Activated naive CD8-positive, alpha-beta T cell treated with anti-CD3 and anti-CD28 coated beads, Interleukin-2, amount 10 ng/mL, durations not matched to agents 7 days and 5 days (primary cell): ENCODE measurements around the gene CDIPT. TPM values are rescaled to one million over a fixed set of nuclear protein-coding genes. Genes with fewer than 3 reads are reported as not detected.

Source experiments
- ATAC-seq: fragments of 150-1000 bp; cut with Tn5 transposase; one replicate; pipeline ENCODE4 v1.10.0; 2021; ENCODE audit warnings: low read depth, moderate library complexity
- POLR2A ChIA-PET: fragments of 350-600 bp; sonication (Branson Sonifier 250); formaldehyde crosslinking; loops from one replicate; lab custom pipeline; 2021; ENCODE audit warnings: antibody characterized with exemption; lab: Charles Lee
- DNase-seq: peaks from one replicate; pipeline ENCODE4 v3.0.0; 2021
- H3K27ac Mint-ChIP-seq: one replicate; pipeline ENCODE4 v1.8.0; 2022; ENCODE audit warnings: mild to moderate bottlenecking, mixed read lengths
- H3K27me3 Mint-ChIP-seq: one replicate; pipeline ENCODE4 v1.8.0; 2022; ENCODE audit warnings: mild to moderate bottlenecking, moderate library complexity, mixed read lengths
- H3K36me3 Mint-ChIP-seq: one replicate; pipeline ENCODE4 v1.8.0; 2021; ENCODE audit warnings: mild to moderate bottlenecking, mixed read lengths
- H3K4me1 Mint-ChIP-seq: one replicate; pipeline ENCODE4 v1.8.0; 2021; ENCODE audit warnings: mixed read lengths
- H3K4me3 Mint-ChIP-seq: one replicate; pipeline ENCODE4 v1.8.0; 2022; ENCODE audit warnings: mild to moderate bottlenecking, moderate library complexity, mixed read lengths
- H3K9me3 Mint-ChIP-seq: one replicate; pipeline ENCODE4 v1.8.0; 2021; ENCODE audit warnings: mixed read lengths
- total RNA-seq, 2 experiments: library from RNA; stranded (reverse); gene quantifications; one replicate each; pipeline ENCODE4 v1.2.3, GENCODE V29; 2021

Gene CDIPT
- total RNA-seq, 2 experiments from 2014 or later: 65.0 to 74.7 TPM

DNA sequence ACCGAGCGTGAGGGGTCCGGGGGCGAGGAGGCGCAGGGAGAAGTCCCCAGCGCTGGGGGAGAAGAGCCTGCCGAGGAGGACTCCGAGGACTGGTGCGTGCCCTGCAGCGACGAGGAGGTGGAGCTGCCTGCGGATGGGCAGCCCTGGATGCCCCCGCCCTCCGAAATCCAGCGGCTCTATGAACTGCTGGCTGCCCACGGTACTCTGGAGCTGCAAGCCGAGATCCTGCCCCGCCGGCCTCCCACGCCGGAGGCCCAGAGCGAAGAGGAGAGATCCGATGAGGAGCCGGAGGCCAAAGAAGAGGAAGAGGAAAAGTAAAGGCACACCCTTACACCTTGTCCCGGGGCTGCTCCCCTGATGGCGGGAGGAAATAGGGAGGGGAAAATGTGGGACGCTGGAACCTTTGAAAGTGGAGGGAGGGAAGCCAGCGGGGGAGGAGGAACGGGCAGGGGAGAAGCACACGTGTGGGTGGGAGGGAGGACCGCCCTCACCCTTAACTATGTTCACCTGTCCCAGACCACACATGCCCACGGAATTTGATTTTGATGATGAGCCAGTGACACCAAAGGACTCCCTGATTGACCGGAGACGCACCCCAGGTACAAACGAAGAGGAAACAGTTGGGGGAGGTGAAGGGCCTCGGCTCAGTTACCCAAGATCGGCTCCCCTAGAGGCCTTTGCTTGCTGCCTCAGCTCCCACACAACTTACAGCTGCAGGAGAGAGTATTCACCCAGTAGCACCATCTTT lies 46.2 kb downstream of the CDIPT start:
- peaks cover 12% of the 10 kb centered on the region for H3K27me3 Mint-ChIP-seq
- H3K9me3 Mint-ChIP-seq: no peaks in the 10 kb centered on the region
- peak; percentile 79 for DNase-seq
- H3K27ac Mint-ChIP-seq: peak overlapping the region; percentile 96
- H3K4me1 Mint-ChIP-seq: peaks cover 35% of the 10 kb centered on the region
- POLR2A ChIA-PET: interaction anchor here (0.6 to 4.3 kb wide), 13 partner anchors 10 to 126 kb away, joined by 3 to 82 read pairs (median 5); partner anchors contain the start of genes KIF22 and MAZ
- peak; percentile 46 for ATAC-seq
- peak overlapping the region; percentile 93 for H3K4me3 Mint-ChIP-seq
- H3K36me3 Mint-ChIP-seq: peaks cover 24% of the 10 kb centered on the region

DNA sequence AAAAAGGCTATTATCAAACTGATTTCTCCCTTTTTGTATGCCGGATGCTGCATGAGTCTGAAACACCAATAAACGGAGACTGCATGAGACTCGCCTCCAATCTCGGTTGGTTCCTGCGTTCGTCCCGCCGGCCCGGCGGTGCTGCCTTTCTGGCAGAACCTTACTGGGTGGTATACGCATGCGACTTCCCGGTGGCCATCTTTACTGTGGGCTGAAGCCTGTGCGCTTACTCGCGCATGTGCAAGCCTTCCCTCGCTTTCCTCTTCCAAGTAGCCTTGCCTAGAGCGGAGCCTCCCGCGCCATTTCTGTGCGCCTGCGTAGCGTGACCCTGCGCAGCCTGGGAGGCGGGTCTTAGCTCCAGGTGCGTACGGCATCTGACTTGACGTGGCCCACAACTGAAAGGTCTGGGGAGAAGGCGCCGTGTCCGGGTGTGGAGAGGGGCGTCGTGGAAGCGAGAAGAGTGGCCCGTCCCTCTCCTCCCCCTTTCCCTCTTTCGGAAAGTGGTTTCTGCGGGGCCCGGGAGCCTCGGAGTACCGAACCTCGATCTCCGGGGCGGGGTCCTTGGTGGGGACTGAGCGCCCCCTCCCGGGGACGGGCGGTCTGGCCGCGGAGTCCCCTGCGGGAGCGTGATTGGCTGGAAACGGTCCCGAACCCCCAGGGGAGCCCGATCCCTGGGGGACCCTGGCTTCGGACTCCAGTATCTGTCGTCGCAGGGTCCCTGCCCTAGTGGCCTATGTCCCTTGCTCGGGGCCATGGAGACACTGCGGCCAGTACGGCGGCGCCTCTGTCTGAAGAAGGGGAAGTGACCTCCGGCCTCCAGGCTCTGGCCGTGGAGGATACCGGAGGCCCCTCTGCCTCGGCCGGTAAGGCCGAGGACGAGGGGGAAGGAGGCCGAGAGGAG lies 47.0 kb downstream of the CDIPT start, which contains the start of gene PAGR1:
TSS of gene PAGR1 (plus strand) at position 360 of the 901 bp plus-strand sequence. CDS start at position 734, 374 bp downstream.
- H3K36me3 Mint-ChIP-seq: peaks cover 28% of the 10 kb centered on the region
- H3K27me3 Mint-ChIP-seq: peaks cover 12% of the 10 kb centered on the region
- no peaks in the 10 kb centered on the region for H3K9me3 Mint-ChIP-seq
- peak within 1 kb of the TSS; percentile 96 for H3K27ac Mint-ChIP-seq
- peaks cover 39% of the 10 kb centered on the region for H3K4me1 Mint-ChIP-seq
- POLR2A ChIA-PET: interaction anchor here (0.5 to 4.3 kb wide), 23 partner anchors 9 to 263 kb away, joined by 3 to 82 read pairs (median 4); partner anchors contain the start of genes KIF22, MAZ and QPRT
- peak within 1 kb of the TSS; percentile 93 for H3K4me3 Mint-ChIP-seq
- ATAC-seq (peak; percentile 78), DNase-seq (peak; percentile 96)

GRCh38 chr16:29815032-29815721 lies 47.8 kb downstream of the CDIPT start:
- POLR2A ChIA-PET: interaction anchor here (0.5 to 4.3 kb wide), 17 partner anchors 8 to 263 kb away, joined by 3 to 82 read pairs (median 3); partner anchors contain the start of genes KIF22, MAZ and QPRT
- DNase-seq (peak; percentile 56), ATAC-seq (no peak)
- Mint-ChIP-seq H3K27ac (peak overlapping the region; percentile 96), H3K4me3 (peak overlapping the region; percentile 93), H3K9me3 (no peaks in the 10 kb centered on the region), H3K4me1 (peaks cover 47% of the 10 kb centered on the region), H3K27me3 (peaks cover 12% of the 10 kb centered on the region), H3K36me3 (peaks cover 32% of the 10 kb centered on the region)

DNA sequence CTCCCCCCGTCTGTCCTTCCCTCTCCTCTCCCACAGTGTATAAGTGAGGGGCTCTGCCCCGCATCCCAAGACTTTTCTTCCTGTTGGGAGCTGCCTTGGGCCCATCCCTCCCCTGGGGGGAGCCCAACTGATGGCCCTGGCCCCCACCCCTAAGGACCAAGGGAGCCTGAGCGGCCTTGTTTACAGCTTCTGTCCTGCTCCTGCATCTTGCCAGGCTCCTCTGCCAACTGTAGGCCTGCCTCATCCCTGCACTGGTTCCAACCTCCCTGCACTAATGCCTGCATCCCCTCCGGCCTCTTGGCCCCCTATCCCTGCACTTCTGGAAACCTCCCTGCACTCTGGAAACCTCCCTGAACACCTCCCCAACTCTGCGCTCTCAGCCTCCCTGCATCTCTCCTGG lies 48.4 kb downstream of the CDIPT start:
- no peak for ATAC-seq
- POLR2A ChIA-PET: no interaction called here
- Mint-ChIP-seq H3K9me3 (no peaks in the 10 kb centered on the region), H3K36me3 (peaks cover 34% of the 10 kb centered on the region), H3K27me3 (peaks cover 12% of the 10 kb centered on the region), H3K27ac (peak overlapping the region; percentile 96), H3K4me3 (peak overlapping the region; percentile 93), H3K4me1 (peaks cover 45% of the 10 kb centered on the region)
- no peak for DNase-seq

DNA sequence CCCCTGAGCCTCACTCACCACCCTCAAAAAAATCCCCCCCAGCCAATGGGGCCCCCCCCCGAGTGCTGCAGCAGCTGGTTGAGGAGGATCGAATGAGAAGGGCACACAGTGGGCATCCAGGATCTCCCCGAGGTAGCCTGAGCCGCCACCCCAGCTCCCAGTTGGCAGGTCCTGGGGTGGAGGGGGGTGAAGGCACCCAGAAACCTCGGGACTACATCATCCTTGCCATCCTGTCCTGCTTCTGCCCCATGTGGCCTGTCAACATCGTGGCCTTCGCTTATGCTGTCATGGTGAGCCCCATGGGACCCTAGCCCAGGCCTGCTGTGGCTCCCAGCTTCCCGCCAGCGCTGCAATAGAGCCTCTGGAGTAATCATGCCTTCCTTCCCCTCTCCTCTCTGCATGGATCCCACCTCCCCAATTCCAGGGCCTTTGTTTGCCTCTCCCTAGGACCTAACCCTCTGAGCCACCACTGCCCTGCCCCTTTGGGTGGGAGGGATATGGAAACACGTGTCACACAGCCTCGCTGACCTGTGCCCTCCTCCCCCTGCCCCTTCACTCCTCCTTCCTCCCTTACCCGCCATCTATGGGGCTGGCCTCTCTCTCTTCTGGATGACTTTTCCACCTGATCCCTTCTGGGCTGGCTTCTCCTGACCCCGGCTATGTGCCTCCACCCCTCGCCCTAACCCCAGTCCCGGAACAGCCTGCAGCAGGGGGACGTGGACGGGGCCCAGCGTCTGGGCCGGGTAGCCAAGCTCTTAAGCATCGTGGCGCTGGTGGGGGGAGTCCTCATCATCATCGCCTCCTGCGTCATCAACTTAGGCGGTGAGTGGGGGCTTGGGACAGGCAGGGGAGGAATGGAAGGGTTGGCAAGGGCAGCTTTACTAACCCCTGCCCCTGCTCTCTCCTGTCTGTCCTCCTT lies 49.1 kb downstream of the CDIPT start:
- no peak for DNase-seq
- Mint-ChIP-seq H3K4me3 (no peak overlapping the region), H3K27ac (no peak overlapping the region), H3K27me3 (peaks cover 12% of the 10 kb centered on the region), H3K36me3 (peaks cover 31% of the 10 kb centered on the region), H3K9me3 (no peaks in the 10 kb centered on the region), H3K4me1 (peaks cover 43% of the 10 kb centered on the region)
- ATAC-seq: no peak
- POLR2A ChIA-PET: no interaction called here

DNA sequence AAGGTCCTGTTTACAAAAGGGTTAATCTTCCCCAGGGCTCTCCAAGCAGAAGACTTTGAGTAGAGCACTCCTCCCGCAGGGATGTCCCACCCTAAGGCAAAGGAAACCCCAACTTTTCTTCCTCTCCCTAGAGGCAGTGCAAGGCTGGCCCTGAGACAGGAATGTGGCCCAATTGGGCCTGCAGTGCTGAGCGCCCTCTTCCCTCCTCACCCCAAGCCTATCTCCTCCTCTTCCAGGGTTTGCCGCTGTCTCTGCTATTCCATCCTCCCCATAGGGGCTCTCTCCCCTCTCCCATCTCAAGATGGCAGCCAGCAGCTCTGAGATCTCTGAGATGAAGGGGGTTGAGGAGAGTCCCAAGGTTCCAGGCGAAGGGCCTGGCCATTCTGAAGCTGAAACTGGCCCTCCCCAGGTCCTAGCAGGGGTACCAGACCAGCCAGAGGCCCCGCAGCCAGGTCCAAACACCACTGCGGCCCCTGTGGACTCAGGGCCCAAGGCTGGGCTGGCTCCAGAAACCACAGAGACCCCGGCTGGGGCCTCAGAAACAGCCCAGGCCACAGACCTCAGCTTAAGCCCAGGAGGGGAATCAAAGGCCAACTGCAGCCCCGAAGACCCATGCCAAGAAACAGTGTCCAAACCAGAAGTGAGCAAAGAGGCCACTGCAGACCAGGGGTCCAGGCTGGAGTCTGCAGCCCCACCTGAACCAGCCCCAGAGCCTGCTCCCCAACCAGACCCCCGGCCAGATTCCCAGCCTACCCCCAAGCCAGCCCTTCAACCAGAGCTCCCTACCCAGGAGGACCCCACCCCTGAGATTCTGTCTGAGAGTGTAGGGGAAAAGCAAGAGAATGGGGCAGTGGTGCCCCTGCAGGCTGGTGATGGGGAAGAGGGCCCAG lies 50.0 kb downstream of the CDIPT start:
- no peak for ATAC-seq
- Mint-ChIP-seq H3K36me3 (peaks cover 31% of the 10 kb centered on the region), H3K4me3 (peak overlapping the region; percentile 95), H3K27ac (no peak overlapping the region), H3K9me3 (no peaks in the 10 kb centered on the region), H3K4me1 (peaks cover 40% of the 10 kb centered on the region), H3K27me3 (peaks cover 12% of the 10 kb centered on the region)
- POLR2A ChIA-PET: interaction anchor here (1.0 to 1.1 kb wide), 2 partner anchors 9 to 42 kb away, joined by 3 to 4 read pairs; no protein-coding TSS in a partner anchor
- DNase-seq: no peak

- Mint-ChIP-seq H3K36me3 (peaks cover 34% of the 10 kb centered on the region), H3K4me1 (peaks cover 39% of the 10 kb centered on the region), H3K27me3 (peaks cover 12% of the 10 kb centered on the region), H3K27ac (peak within 1 kb of the TSS; percentile 77), H3K4me3 (peak within 1 kb of the TSS; percentile 95), H3K9me3 (no peaks in the 10 kb centered on the region)
- ATAC-seq: no peak
- DNase-seq: peak; percentile 60
- POLR2A ChIA-PET: interaction anchor here (0.8 to 3.2 kb wide), 4 partner anchors 8 to 43 kb away, joined by 3 to 16 read pairs (median 5); partner anchors contain the start of gene KIF22
Observed at GRCh38 chr16:29811896-29812665, 50.9 kb downstream of the CDIPT start, which contains the start of gene PRRT2. PRRT2 (plus strand) TSS chr16:29812193; CDS start chr16:29813055, 862 bp downstream.

- ATAC-seq: peak; percentile 23
- H3K27me3 Mint-ChIP-seq: peaks cover 12% of the 10 kb centered on the region
- DNase-seq: peak; percentile 78
- peaks cover 38% of the 10 kb centered on the region for H3K4me1 Mint-ChIP-seq
- H3K9me3 Mint-ChIP-seq: no peaks in the 10 kb centered on the region
- H3K4me3 Mint-ChIP-seq: peak overlapping the region; percentile 95
- peak overlapping the region; percentile 77 for H3K27ac Mint-ChIP-seq
- POLR2A ChIA-PET: interaction anchor here (0.8 to 3.2 kb wide), 2 partner anchors 11 to 21 kb away, joined by 6 to 16 read pairs; partner anchors contain the start of gene KIF22
- H3K36me3 Mint-ChIP-seq: peaks cover 33% of the 10 kb centered on the region
Observed at GRCh38 chr16:29811170-29811895, 51.7 kb downstream of the CDIPT start.

DNA sequence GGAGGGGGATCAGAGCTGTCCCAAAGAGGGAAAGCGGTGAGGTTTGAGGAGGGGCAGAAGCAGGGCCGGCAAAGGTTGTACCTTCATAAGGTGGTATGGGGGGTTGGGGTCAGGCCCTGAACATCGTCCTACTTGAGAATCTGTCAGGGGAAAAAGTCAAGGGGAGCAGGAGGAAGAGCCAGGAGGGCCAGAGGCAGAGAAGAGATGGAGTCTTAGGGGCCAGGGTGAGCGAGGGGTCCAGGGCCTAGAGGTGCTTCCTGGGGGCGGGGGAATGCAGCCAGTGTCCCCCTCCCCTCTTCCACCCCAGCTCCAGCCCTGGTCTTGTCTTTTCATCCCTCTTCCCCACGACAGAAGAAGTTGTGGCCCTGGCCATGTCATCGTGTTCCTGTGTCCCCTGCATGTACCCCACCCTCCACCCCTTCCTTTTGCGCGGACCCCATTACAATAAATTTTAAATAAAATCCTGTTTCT lies 52.3 kb downstream of the CDIPT start:
- peak overlapping the region; percentile 95 for H3K4me3 Mint-ChIP-seq
- H3K27ac Mint-ChIP-seq: peak overlapping the region; percentile 77
- peaks cover 12% of the 10 kb centered on the region for H3K27me3 Mint-ChIP-seq
- POLR2A ChIA-PET: interaction anchor here (1.0 to 3.2 kb wide), 2 partner anchors 10 to 20 kb away, joined by 4 to 16 read pairs; partner anchors contain the start of gene KIF22
- ATAC-seq (no peak), DNase-seq (no peak)
- peaks cover 33% of the 10 kb centered on the region for H3K36me3 Mint-ChIP-seq
- no peaks in the 10 kb centered on the region for H3K9me3 Mint-ChIP-seq
- peaks cover 38% of the 10 kb centered on the region for H3K4me1 Mint-ChIP-seq
